ENCODE data around the gene SFT2D1.

Gene SFT2D1

GRCh38 chr6:166336847-166337246 is 5.5 kb downstream of the SFT2D1 start:
- intact Hi-C loops (cut with DNase I) = no loop called here
- DNase-seq = no peak

GRCh38 chr6:166335378-166336302 is 6.7 kb downstream of the SFT2D1 start:
- DNase-seq = no peak
- intact Hi-C loops (cut with DNase I) = no loop called here

- intact Hi-C loops (cut with DNase I) = no loop called here
- no peak for DNase-seq
These were observed 7.5 kb downstream of the SFT2D1 start for GRCh38 chr6:166334878-166335277.

GRCh38 chr6:166333172-166333995 is 9.0 kb downstream of the SFT2D1 start:
- DNase-seq = peak in 1 of 10 donors; percentile 62
- intact Hi-C loops (cut with DNase I) = no loop called here

GRCh38 chr6:166331503-166332415 is 10.6 kb downstream of the SFT2D1 start:
- intact Hi-C loops (cut with DNase I) = loop anchor here (2.0 kb wide), 2 partner anchors 51 to 55 kb away; partner anchors contain the start of gene MPC1
- DNase-seq = no peak

GRCh38 chr6:166330612-166331011 is 11.7 kb downstream of the SFT2D1 start:
- DNase-seq = peak; percentile 50 to 97 (median 82)
- intact Hi-C loops (cut with DNase I) = loop anchor here (2.0 kb wide), 2 partner anchors 52 to 54 kb away; partner anchors contain the start of gene MPC1

- no peak for DNase-seq
- intact Hi-C loops (cut with DNase I) = no loop called here
These were observed 16.8 kb downstream of the SFT2D1 start for GRCh38 chr6:166325383-166326042.

GRCh38 chr6:166323395-166323794 is 18.9 kb downstream of the SFT2D1 start:
- intact Hi-C loops (cut with DNase I) = no loop called here

GRCh38 chr6:166318649-166319600 is 23.4 kb downstream of the SFT2D1 start:
- intact Hi-C loops (cut with DNase I) = no loop called here
- no peak for DNase-seq

More at GRCh38 chr6:166323395-166323794, 18.9 kb downstream of the SFT2D1 start:
- no peak for DNase-seq

GRCh38 chr6:166318227-166318626 is 24.1 kb downstream of the SFT2D1 start:
- intact Hi-C loops (cut with DNase I) = no loop called here
- DNase-seq = no peak

GRCh38 chr6:166317261-166318212 is 24.8 kb downstream of the SFT2D1 start:
- DNase-seq = no peak
- intact Hi-C loops (cut with DNase I) = no loop called here

GRCh38 chr6:166315436-166315835 is 26.9 kb downstream of the SFT2D1 start:
- intact Hi-C loops (cut with DNase I) = no loop called here
- no peak for DNase-seq

- intact Hi-C loops (cut with DNase I) = no loop called here
- no peak for DNase-seq
These were observed 27.9 kb downstream of the SFT2D1 start for GRCh38 chr6:166314454-166314853.

- DNase-seq = peak in 5 of 10 donors; percentile 27 to 88 (median 40)
These were observed 28.9 kb downstream of the SFT2D1 start for GRCh38 chr6:166313255-166314070.

GRCh38 chr6:166312832-166313231 is 29.5 kb downstream of the SFT2D1 start:
- intact Hi-C loops (cut with DNase I) = no loop called here
- no peak for DNase-seq

More at GRCh38 chr6:166313255-166314070, 28.9 kb downstream of the SFT2D1 start:
- intact Hi-C loops (cut with DNase I) = no loop called here

- no peak for DNase-seq
- intact Hi-C loops (cut with DNase I) = no loop called here
These were observed 31.7 kb downstream of the SFT2D1 start for GRCh38 chr6:166310634-166311033.

Measured in posterior cingulate gyrus (tissue), 11 donors.